GM18951 (cell line): ENCODE results near the gene ZDHHC11.
"Not testable (repeated sequence)": the region's sequence is repeated elsewhere in the genome, so short reads cannot be mapped to it uniquely, and the experiment has no call there.

Experiments
- POLR2A ChIP-seq: IDR thresholded peaks from 4 replicates; pipeline ENCODE4 v1.6.1; 2011; ENCODE audit warnings: mild to moderate bottlenecking; ENCODE audit not compliant: insufficient read length, insufficient read depth; ENCODE audit errors: extremely low read depth
- in situ Hi-C: fragments of 300-500 bp; cut with MboI; formaldehyde crosslinking; loops from one replicate; pipeline ENCODE4 v1.12.0; 2022; ENCODE audit warnings: low sequenced_read_pairs, mixed read lengths, inconsistent platforms; ENCODE audit not compliant: unreplicated experiment

Gene ZDHHC11

DNA sequence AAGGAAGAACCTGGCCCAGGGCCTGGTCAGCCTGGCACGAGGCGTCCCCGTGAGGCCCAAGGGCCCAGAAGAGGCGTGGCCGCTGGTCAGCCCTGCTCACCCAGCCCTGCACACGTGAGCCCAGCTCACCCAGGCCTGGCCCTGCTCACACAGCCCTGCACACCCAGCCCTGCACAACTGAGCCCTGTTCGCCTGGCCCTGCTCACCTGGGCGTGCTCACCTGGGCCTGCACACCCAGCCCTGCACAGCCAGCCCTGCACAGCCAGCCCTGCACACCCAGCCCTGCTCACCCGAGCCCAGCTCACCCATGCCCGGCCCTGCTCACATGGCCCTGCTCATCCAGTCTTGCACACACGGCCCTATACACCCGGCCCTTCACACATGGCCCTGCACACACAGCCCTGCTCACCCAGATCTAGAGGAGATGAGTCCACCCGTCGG is 2.1 kb downstream of the ZDHHC11 start:
- TF ChIP-seq POLR2A: no peak
- in situ Hi-C loops: no loop called here

DNA sequence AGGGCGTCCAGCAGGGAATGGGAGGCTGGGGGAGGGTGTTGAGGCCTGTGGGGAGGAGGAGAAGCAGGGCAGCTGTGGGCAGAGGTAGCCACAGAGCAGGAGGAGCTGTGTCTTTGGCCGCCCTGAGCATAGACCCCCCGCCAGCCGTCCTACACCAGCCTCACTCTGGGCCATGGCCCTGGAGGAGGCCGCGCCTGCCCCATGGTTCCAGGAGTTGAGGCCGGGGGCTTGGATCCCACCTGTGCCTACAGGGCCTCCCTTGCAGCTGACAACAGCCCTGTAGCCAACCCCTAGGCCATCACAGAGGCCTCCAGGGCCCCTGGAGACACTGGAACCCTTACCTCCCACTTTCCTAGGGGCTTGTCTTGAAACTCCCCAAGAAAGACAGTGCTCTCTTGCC is 3.0 kb downstream of the ZDHHC11 start:
- in situ Hi-C loops: not testable (repeated sequence)

DNA sequence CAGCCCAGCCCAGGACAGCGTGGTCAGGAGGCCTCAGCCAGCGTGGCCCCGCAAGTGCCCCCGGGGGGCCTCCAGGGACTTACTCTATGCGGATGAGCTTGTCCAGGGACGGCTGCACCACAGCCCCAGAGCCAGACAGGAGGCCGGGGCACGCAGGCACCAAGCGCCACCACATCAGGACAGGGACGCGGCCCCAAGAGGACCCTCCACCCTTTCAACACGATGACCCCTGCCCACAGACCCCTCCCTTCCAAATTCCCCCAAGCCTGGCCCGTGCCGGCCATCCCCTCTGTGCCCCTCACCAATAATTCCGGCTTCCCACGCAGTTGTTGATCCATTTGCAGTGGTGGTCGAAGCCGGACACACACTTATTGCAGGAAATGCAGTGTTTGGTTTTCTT is 3.6 kb downstream of the ZDHHC11 start:
- in situ Hi-C loops: not testable (repeated sequence)

DNA sequence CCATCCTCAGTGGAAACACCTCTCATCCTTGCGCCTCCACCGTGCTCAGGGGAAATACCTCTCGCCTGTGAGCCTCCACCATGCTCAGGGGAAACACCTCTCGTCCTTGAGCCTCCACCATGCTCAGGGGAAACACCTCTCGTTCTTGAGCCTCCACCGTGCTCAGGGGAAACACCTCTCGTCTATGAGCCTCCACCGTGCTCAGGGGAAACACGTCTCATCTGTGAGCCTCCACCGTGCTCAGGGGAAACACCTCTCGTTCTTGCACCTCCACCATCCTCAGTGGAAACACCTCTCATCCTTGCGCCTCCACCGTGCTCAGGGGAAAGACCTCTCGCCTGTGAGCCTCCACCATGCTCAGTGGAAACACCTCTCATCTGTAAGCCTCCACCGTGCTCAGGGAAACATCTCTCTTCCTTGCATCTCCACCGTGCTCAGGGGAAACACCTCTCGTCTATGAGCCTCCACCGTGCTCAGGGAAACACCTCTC is 4.1 kb downstream of the ZDHHC11 start:
- in situ Hi-C loops: not testable (repeated sequence)

DNA sequence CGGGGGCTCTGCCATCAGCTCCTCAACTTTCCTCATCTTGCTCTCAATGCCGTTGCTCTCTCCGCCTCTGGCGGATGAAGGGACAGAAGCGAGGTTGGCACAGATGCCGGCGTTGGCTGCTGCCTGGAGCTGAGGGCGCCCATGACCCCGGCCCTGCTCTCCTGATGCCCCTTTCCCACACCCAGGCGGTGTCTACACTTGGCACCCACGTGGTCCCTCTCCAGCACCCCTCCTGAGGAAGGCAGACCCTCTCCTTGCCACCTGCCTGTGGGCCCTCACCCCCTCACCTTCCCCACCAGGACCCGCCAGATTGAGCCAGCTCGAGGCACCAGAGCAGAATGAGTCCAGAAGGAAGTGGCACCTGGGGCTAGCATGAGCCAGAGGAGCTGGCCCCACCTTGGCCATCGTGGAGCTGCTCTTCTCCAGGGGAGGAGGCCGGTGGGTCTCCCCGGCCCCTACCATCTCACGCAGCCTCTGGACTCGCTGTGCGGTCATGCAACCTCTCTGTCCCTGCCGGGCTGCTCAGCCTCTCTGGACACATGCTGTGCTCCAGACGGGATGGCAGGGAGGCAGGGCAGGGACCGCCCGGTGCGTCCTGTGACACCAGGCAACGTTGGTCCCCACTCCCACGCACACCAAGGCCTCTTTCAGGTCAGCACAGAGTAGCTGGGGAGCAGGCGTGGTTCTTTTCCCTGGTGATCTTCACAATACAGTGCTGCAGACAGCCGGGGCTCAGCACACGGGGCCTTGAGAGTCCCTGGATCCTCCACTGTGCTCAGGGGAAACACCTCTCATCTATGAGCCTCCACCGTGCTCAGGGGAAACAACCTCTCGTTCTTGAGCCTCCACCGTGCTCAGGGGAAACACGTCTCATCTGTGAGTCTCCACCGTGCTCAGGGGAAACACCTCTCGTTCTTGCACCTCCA is 4.8 kb downstream of the ZDHHC11 start:
- in situ Hi-C loops: not testable (repeated sequence)

DNA sequence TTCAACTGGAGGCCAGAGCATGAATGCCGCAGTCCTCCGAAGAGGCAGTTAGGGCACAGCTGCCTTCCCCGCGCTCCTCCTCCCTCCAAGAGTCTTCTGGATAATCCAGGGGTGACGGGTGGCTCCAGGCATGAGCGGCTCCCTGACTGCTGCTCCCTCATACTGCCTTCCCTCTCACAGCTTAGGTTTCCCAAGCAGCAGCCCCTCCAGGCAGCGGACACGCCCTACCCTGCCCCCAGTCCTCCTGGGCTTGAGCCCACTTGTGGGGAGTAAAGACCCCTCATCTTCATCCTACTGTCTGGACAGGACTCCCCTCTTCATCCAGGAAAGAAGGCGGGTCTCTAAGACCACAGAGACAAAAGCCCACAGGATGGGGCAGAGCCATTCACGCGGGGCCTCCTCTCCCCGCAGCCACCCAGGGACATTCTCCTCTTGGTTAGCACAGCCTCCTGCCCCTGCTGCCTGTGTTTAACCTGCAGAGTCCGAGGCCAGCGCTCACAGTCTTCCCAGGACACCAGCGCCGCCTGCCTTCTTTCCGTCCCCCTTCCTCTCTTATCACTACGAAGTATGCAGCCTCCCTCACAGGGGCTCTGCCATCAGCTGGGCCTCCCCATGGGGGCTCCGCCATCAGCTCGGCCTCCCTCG is 5.6 kb downstream of the ZDHHC11 start:
- in situ Hi-C loops: not testable (repeated sequence)

DNA sequence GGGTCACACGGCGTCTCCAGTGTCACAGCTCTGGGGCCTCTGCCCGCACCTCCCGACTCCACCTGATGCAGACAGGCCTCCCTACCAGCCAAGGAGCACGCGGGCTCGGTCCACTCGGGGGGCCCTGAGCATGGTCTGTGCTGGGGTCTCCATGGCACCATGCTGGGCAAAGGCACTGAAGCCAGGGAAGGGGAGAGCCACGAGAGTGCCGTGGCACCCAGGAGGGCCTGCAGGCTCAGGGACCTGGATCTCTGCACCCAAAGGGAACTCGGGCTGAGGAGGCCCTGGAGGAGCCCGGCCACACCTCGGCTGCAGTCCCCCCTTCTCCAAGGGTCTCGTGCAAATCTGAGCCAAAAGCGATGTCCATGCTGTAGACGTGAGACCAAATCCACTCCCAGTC is 6.4 kb downstream of the ZDHHC11 start:
- in situ Hi-C loops: not testable (repeated sequence)

DNA sequence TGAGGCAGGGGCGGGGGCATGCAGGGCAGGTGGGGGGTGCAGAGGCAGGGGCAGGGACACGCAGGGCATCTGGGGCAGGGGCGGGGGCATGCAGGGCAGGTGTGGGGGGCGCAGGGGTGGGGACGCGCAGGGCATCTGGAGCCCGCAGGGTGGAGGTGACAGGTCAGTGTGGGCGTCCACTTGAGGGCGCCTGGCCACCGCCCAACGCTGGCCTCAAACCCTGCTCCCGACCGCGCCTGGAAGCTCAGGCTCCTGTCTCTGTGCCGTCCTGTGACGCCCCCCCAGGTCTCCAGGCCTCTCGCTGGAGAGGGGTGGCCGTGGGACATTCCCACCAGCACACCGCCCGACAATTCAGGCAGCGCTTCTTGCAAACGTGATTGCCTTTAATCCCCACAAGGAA is 6.9 kb downstream of the ZDHHC11 start:
- in situ Hi-C loops: not testable (repeated sequence)

DNA sequence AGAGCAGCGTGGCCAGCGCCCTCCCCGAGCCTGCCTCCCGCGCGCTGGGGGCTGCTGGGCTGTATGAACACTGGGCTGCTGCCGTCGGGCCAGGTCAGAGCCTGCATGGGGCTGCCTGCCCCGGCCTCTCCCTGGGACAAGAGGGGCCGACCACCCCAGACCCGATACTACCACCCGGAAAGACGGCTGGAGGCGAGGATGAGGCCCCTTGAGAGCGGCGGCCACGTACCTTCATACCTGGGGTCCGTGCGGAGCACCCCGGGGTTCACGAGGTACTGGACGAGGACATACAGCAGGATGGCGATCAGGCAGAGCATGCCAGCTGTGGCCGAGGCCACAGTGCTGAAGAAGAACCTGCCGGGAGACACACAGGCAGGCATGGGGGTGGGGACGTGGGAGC is 7.4 kb downstream of the ZDHHC11 start:
- in situ Hi-C loops: not testable (repeated sequence)

DNA sequence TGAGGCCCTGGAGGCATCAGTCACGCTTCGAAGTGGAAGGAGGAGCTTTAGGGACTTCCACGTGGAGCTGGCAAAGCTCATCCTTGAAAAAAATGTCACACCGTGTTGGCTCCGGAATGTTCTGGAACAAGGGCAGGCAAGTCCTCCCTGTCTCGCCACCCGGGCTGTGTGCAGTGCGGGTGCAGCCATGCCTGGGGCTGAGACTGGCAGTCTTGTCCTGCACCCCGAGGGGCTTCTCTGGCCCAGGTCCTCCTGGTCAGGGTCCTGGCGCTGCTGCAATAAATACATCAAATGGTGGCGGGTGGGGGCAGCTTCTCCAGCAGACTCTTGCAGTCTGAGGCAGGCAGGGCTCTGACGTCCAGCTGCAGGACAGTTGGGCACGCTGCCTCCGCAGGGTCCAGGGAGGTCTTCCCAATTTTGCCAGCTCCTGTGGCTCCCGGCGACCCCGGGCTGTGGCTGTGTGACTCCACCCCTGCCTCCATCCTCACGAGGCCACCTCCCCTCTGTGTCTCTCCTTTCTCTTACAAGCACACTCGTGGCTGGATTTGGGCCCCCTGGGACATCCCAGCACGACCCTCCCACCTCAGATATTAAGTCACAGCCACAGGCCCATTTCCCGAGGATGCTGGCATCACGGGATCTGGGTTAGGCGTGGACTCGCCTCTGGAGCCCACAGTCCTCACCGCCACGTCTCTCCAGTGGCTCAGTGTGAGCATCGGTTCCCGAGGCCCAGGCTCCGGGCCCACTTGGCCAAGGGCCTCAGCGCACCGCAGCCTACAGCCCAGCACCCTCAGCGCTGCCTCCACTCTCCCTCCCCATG is 8.2 kb downstream of the ZDHHC11 start:
- in situ Hi-C loops: not testable (repeated sequence)

DNA sequence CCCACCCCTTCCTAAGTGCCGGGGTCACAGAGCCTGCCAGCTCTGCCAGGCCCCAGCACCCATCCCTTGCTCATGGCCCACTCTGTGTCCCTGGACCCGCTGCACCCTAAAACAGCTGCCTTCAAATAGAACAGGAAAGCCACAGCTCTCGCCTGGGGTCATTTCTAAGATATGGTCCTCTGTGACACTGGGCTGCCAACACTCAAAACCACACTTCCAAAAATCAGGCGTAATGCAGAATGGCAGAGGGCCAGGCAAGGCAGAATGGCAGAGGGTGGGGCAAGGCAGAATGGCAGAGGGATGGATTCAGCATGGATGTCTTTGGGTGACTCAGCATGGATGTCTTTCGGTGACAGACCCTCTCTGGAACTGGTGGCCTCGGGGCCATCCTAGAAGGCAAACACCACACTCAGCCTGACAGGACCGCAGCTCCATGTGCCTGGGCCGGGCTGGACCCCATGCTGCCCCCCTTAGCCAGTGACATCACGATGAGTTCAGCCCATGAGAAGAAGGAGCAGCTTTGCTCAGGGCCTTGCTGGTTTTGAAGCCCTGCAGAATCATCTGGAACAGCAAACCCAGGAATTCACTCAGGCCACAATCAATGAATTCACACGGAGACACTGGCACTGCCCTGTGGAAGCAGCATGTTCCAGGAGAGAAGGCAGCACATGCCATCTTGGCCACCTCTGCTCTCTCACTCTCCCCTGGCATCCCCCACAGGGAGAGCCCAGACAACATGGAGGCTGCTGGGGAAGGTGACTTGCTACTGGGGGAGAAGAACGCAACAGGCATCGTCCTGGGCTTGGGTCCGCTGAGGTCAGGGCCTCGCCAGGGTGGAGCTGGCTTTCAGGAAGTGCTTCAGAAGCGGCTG is 9.0 kb downstream of the ZDHHC11 start:
- in situ Hi-C loops: not testable (repeated sequence)

DNA sequence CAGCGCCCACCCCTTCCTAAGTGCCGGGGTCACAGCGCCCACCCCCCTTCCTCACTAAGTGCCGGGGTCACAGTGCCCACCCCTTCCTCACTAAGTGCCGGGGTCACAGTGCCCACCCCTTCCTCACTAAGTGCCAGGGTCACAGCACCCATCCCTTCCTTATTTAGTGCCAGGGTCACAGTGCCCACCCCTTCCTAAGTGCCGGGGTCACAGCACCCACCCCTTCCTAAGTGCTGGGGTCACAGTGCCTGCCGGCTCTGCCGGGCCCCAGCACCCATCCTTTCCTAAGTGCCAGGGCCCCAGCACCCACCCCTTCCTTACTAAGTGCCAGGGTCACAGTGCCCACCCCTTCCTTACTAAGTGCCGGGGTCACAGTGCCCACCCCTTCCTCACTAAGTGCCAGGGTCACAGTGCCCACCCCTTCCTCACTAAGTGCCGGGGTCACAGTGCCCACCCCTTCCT is 9.8 kb downstream of the ZDHHC11 start:
- in situ Hi-C loops: not testable (repeated sequence)

DNA sequence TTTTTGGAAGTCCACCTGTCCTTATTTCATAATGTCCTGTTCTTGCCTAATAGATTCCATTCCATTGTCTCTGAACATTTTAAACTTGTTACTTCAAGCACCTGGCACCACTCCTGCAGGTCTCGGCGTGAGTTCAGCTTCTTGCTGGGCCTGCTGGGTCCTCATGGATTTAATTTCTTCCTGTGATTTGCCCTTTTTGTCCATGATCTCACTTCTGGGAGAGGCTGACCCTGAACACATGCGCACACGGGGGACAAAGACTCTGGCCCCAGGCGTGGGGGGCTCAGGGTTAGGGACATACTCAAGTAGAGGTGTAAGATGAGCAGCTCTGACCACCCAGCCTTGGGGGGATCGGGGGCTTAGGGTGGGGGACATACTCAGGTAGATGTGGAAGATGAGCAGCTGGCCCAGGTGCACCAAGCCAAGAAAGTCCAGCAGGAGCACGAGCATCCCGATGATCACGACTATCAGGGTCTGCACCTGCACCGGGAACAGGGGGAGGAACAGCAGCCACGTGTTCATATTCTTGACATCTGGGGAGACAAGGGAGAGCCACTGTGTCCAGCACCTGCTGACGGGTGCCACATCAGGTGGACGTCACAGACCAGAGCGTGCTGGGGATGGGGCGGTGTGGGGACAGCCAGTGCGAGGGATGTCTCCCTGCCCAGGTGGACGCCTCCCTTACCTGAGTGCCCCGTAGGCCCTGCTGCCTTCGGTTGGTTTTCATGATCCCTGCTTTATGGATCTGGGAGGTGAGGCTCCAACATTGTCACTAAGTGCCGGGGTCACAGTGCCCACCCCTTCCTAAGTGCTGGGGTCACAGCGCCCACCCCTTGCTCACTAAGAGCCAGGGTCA is 10.4 kb downstream of the ZDHHC11 start:
- in situ Hi-C loops: not testable (repeated sequence)

DNA sequence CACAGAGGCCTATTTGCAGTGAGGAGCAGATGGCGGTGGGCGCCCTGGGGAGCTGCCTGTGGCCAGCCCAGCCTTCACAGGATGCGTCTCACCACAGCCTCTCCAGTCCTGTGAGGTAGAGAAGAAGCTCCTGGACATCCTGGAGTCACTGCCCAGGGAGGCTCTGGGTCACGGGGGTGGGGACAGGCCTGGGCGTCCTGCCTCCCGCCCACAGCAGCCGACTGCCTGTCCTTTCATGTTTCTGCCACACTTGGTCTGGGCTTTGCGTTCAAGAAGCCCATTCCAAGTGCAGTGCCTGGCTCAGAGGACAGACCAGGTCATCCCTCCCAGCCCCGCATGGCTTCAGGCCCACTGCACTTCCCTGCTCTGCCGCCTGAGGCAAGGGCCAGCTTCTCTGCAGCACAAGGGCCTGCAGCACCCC is 12.3 kb downstream of the ZDHHC11 start:
- in situ Hi-C loops: not testable (repeated sequence)

DNA sequence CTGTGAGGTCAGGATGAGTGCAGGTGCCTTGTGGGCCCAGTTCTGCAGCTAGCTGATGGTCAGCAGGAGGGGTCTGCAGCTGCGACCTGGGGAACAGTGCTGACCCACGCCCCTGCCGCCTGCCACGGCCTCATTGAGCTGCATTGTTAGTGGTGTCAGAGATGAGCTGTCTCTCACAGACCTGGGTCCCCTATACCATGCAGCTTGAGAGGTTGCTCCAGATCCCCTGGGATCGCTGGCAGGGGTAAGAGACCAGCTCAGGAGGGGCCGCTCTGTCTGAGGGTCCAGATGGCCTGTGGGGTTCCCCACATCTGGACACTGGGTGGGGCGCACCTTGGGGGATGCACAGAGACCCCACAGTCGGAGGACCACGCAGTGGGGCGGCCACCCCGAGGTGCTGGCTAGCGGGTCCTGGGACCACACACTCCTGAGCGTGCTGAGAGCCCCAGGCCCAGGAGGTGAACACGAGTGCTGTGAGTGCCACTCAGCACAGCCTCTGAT is 13.1 kb downstream of the ZDHHC11 start:
- in situ Hi-C loops: not testable (repeated sequence)

DNA sequence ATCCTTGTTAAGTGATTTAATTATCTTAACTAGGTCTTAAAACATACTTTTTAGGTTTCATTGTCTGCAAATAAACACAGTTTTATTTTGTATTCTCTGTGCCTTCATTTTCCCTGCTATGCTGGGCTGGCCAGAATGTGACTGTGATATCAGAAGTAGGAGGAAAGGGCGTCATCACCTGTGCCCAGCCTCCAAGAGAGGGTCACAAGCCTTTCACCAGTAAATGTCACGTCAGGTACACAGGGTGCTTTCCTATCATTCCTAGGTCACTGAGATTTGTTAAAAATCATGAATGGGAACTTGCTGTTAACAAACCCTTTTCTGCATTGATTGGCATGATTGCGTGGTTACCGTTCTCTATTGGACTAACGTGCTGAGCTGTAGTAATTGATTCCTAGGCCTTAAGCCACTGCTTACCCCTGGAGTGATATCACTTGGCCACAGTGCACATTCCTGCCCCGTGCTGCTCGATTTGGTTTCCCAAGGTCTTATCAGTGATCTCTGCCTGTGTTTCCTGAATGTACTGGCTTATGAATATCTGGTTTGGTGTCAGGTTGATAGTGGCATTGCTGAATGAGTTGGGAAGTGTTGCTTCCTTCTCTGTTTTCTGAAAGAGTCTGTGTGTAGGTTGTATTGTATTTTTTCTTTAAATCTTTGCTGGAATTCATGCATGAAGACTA is 14.7 kb downstream of the ZDHHC11 start:
- in situ Hi-C loops: not testable (repeated sequence)

DNA sequence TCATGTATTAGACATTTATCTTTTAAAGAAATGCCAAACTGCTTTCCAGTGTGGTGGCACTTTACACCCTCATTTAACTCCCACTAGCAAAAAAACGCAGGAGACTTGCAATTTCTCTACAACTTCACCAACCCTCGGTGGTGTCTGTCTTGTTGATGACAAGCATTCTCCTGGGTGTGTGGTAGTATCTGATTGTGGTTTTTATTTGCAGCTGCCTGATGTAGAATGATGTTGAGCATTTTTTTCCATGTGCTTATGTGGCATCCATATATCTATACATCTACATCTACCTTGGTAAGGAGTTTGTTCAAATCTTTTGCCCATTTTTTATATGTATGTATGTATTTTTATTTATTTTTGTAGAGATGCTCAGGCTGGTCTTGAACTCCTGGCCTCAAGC is 16.8 kb downstream of the ZDHHC11 start:
- in situ Hi-C loops: loop anchor here (5.0 kb wide), 1 partner anchor 92 kb away; no protein-coding TSS in a partner anchor
